Activated CD8-positive, alpha-beta memory T cell treated with anti-CD3 and anti-CD28 coated beads for 36 hours (primary cell): ENCODE measurements around the gene RALGAPA2. TPM values are rescaled to one million over a fixed set of nuclear protein-coding genes. Genes with fewer than 3 reads are reported as not detected.

Experiments used
- CTCF ChIA-PET: fragments of 350-600 bp; sonication (Branson Sonifier 250); formaldehyde crosslinking; loops from one replicate; lab custom pipeline; 2021; ENCODE audit warnings: antibody characterized with exemption; lab: Charles Lee
- POLR2A ChIA-PET: fragments of 350-600 bp; sonication (Branson Sonifier 250); formaldehyde crosslinking; loops from one replicate; lab custom pipeline; 2021; ENCODE audit warnings: antibody characterized with exemption; lab: Charles Lee
- total RNA-seq, 2 experiments: library from RNA; stranded (reverse); gene quantifications; one replicate each; pipeline ENCODE4 v1.2.3, GENCODE V29; 2021

The RALGAPA2 gene
- total RNA-seq, 2 experiments from 2014 or later: 13.8 to 15.1 TPM

DNA sequence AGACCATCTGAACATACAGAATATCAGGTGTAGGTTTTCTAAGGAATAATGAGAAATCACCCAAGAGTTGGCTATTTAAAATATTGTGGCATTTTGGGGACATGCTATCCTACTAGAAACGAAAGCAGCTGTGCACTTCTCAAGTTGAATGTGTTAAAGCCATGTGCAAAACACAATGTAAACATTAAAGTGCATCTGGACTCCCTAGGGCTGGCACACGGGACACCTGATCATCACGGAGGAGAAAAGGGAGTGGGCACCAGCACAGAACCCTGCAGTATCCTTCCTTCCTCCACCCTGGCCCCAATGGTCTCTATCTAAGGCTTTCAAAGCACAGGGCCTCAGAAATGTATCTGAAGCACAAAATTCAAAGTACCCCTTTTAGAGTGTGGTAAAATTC, 250.3 kb downstream of the RALGAPA2 start:
- ChIA-PET CTCF (no interaction called here), POLR2A (no interaction called here)

DNA sequence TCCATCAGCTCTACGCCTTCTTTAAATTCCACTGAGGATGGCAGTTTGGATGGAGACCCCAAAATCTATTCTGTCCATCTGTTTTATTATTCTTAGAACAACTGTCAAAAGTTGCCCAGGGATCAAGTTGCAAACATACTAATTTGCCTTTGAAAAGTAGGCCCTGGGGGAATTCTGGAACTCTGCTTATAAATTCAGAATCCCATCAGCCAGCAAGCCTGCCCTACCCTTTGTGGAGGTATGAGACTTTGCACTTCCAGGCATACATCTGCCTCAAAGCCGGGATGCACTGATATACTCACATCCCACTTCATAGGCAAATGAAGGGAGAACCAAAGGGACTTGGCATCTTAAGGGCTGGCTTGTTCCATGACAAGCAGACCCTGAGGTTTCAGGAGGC, 250.9 kb downstream of the RALGAPA2 start:
- POLR2A ChIA-PET: no interaction called here
- CTCF ChIA-PET: no interaction called here

DNA sequence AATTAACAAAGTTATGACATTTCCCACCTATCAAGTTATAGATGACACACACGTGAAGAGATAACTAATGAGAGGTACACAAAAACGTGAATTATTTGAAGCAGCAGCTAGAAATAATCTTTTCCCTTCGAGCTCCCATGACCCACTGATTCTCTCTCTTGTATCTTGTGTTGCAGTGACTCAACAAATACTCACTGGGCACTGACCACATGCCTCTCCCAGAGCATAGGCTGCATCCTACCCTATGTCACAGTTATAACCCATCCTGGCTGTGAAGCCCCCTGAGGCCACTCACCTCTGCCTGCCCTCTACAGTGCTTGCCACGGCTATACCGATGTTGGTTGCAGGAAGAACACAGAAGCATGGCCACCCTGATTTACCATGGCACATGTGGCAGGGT, 252.7 kb downstream of the RALGAPA2 start:
- CTCF ChIA-PET: no interaction called here

DNA sequence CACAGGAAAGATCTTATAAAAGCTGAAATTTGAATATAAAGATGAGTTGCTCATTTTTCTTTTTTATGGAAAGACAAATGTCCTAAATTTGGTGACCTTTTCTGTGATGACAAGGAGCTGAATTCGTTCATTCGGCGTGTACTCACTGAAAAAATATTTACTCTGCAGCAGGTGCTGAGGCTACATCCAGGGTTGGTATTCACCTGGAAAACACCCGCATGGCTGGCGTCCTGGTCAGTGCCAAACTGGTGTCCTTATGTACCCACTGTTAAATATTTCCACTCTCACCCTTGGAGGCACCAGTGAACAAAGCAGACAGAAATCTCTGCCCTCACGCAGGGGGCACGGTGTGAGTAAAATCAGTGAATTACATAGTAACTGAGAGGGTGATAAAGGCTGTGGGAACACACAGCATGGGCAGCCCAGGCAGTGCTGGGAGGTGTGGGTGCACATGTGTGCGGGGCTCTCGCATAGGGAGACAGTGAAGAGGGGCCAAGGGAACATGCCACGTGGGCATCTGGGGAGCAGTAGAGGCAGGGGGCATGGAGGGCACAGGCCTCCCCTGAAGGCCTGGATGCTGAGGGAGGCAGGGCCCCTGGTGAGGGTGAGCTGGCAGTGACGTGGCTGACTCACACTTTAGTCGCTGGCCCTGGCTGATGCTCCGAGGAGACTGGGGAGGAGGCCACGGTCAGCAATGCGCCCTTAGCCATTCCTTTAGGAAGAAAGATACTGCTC, 254.9 kb downstream of the RALGAPA2 start:
- ChIA-PET POLR2A (no interaction called here), CTCF (no interaction called here)

More for the DNA sequence above, 252.7 kb downstream of the RALGAPA2 start:
- POLR2A ChIA-PET: no interaction called here

DNA sequence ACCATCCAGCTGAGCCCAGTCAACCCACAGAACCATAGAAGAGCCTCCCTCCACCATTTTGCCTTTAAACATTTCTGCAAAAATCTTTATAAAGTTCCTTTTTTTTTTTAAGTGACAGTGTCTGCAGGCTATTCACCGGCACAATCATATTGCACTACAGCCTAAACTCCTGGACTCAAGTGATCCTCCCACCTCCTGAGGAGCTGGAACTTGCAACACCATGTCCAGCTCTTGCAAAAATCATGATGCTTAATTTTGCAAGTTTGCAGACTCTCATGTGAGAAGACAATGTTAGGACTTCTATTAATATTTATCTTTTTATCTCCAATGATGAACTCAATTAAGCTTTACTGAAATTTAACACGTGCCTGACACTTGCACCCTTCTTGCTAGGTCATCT, 255.7 kb downstream of the RALGAPA2 start:
- CTCF ChIA-PET: interaction anchor here (1.3 kb wide), 1 partner anchor 18 kb away, joined by 3 read pairs; no protein-coding TSS in a partner anchor
- POLR2A ChIA-PET: interaction anchor here (0.6 kb wide), 1 partner anchor 56 kb away, joined by 3 read pairs; no protein-coding TSS in a partner anchor

DNA sequence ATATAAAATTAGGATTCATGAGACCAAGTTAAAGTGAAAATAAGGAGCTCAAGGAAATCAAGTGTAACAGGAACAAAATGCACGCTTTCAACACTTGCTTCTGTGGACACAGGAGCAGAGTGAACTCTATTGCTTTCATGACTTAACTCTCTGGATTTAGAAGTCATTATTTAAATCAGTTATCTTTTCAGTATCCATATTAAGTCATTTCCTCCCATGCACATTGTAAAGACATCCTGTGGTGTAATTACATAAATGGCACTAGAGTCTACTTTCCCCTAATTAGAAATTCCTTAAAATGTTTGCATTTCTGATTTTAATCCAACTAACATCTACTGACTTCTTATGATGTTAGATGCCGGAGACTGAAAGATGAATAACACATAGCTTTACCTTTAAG, 256.5 kb downstream of the RALGAPA2 start:
- CTCF ChIA-PET: interaction anchor here (1.3 kb wide), 1 partner anchor 18 kb away, joined by 3 read pairs; no protein-coding TSS in a partner anchor
- POLR2A ChIA-PET: no interaction called here

DNA sequence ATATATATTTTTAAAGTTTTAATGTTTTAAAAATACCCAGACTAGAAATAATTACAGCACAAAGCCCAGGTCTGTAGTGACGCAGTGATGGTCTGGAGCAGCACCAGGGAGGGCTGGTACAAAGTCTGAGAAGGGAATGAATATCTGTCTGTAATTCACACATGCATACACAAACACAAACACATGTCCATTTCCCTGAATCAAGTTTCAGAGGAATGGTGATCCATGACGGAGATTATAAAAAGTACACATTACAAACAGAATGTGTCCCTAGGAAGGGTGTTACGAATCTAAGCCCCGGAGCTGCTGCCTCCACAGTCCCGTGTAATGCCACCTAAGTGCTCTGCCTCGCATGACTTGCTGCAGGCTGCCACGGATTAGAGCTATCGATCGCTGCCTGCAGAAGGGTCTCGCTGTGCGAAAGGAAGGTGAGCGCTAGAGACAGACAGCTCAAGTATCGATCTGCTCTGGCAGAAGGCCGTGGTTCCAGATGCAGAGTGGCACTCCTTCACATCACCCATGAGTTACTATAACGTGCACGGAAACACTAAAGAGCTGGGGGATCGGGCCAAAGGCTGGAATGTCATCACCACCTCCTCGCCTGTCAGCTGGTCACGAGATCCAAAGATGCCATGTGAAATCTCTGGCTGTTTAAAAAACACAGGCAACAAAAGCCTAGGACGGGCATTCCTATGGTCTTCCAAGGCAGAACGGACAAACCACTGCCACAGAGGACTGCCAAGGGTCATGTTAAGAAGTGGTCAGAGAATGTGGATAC, 257.4 kb downstream of the RALGAPA2 start:
- POLR2A ChIA-PET: no interaction called here
- CTCF ChIA-PET: no interaction called here

DNA sequence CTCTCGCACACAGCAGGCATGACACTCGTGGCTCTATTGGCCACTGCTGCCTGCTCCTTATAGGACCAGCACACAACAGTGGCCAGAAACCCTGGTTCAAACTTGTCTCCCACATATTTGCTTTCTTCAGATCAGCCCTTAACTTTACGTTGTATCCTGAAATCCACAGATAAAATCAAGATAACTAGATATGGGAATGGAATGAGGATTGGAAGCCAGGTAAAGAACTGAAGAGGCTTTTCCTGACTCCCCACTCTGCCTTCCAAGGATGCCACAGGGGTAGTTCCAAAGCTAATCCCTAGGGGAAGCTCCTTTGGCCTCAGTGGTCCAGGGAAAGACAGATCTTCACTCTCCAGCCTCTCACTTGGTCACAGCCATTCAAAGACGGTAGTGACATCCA, 258.1 kb downstream of the RALGAPA2 start:
- ChIA-PET POLR2A (no interaction called here), CTCF (no interaction called here)

DNA sequence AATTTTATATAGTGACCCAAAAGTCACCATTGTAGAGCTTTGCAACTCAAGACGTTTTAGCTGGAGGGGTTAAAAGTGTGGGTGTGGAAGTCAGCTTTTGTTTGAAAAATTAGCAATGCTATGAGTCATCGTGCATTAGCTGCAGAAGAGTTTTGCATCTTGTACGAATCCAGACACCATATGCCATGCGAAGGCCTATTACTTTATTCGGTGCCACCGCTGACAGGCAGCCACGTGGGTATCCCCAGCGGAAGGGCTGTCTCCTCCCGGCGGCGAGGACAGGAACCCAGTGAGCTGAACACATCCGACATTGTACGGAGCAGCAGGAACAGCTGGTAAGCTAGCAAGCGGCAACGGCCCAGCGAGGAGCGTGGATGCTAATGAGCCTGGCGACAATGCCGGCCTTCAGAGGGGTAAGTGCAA, 260.2 kb downstream of the RALGAPA2 start:
- ChIA-PET POLR2A (no interaction called here), CTCF (interaction anchor here (1.2 to 1.5 kb wide), 2 partner anchors 21 to 30 kb away, joined by 3 read pairs; no protein-coding TSS in a partner anchor)

DNA sequence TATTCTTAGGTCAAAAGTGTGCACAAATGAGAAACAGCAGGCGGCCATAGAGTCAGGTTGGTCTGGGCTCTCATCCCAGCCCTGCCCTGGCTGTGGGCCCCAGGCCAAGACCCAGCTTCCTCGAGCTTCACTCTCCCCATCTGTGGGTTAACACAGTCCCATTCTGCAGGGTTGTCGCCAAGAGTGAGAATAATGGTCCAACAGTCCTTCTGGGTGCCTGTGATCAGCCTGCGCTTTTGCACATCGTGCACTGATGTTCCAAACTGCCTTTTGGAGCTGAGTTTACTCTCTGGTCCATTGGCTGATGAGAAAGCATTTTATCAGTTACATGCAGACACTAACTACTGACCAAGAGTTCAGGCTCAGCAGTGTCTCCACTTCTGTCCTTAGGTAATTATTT, 261.9 kb downstream of the RALGAPA2 start:
- POLR2A ChIA-PET: no interaction called here
- CTCF ChIA-PET: no interaction called here

DNA sequence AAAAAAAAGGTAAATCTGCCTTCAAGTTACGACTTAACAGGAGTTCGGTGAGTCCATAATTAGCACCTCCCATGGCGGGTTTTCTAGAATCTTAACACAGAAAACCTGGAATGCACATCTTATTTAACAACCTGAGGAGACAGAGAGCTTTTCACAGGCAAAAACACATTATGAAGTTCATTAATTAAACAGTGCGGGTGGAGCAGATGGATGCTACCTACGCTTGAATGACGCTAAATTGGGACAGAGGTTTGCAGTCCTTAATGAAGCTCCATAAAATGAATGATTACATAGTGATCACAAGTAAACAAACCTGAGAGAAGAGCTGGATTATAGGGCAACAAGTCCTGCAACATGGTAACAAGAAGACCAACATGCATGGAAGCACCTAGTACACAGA, 263.6 kb downstream of the RALGAPA2 start:
- ChIA-PET CTCF (interaction anchor here (0.7 to 1.2 kb wide), 2 partner anchors 47 to 73 kb away, joined by 3 to 4 read pairs; no protein-coding TSS in a partner anchor), POLR2A (no interaction called here)

DNA sequence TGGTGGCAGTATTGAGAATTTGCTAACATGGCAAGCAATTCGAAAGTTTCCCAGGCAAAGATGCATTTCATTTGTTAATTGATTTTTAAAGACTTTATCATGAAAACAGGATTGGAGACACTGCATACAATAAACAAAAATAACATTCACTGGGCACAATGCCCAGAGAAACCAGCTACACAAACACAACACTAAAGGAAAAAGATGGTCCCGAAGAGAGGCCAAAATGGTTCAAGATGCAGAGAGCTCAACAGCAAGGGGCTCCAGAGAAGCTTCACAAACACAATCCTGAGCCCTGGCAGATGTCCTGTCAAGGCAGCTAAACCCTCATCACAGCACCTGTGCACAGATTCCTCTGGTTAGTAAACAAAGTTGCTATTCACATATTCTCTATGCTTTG, 265.2 kb downstream of the RALGAPA2 start:
- CTCF ChIA-PET: interaction anchor here (0.7 kb wide), 1 partner anchor 43 kb away, joined by 3 read pairs; no protein-coding TSS in a partner anchor
- POLR2A ChIA-PET: no interaction called here

DNA sequence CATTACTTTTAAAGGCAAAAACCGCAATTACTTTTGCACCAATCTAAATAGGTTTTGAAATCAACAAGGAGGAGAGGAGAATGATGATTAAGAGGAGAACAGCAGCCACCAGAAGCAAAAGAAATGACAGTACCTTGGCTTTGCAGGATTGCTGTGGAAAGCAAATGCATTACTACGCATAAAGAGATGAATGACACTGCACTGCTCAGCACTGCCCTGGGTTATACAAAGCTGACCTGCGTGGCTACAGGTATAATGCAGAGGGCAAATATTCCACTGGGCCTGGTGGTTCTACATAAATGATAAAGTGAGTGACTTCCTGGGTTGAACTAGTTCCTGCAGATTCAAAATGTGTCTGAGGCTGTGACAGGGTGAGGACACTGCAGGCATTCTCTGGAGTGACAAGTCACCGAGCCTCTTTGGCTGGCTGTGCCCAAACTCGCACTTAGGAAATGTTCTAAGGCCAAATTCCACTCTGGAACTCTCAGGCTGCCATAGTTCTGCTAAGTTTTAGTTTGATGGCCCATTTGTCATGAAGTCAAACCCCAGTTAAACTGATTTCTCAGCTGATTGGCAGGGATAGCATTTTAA, 265.9 kb downstream of the RALGAPA2 start:
- POLR2A ChIA-PET: no interaction called here
- CTCF ChIA-PET: no interaction called here

DNA sequence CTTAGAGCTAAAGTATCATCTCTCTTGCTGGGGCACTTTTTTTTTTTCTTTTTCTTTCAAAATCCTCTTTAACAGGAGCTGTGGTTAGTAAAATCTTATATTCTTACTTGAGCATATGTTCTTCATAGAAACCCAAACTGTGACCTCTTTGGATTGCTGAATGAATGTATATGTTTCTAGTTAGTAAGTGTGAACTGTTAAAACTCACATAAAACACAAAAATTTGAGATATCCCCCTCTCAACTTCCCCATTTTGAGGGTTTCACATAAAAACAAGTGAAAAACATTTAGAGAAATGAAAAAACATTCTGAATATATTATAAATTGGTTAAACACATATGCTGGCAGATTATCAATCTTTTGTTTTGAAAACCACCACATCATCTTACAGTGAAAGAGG, 266.4 kb downstream of the RALGAPA2 start:
- ChIA-PET CTCF (interaction anchor here (0.9 kb wide), 1 partner anchor 20 kb away, joined by 3 read pairs; no protein-coding TSS in a partner anchor), POLR2A (no interaction called here)

DNA sequence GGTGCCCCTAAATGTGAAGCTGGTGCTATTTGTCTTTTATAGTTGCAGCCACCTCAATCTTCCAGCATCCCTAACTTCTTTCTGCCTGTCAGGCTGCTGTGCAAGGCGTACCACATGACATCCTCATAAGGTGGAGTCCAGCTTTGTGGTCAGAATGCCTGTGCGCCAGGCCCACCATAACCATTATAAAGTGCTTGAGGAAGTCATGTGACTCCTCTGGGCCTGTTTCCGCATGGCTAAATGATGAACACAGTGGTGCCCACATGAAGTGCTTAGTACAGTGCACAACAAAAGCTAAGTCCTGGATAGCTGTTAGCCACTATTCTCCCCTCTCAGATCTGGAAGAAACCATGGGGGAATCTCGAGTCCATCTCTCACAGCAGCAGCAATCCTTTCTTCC, 268.9 kb downstream of the RALGAPA2 start:
- ChIA-PET POLR2A (no interaction called here), CTCF (no interaction called here)

DNA sequence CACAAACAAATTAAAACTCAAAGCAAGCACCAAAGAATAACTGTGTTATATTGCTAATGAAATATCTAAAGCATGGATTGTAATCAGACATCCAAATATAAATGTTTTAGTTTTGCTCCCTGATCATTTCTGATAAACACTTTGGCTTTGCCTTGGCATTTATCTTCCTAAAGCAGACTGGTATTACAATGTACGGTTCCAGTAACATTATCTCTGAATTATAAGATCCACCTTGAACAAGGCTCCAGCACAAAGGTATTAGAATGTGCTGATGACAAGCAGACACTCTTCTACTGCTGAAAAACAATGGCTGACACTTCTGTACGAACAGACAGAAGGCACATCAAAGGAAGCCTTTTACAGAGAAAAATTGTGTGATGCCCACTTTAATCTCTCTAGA, 270.0 kb downstream of the RALGAPA2 start:
- ChIA-PET POLR2A (no interaction called here), CTCF (no interaction called here)

DNA sequence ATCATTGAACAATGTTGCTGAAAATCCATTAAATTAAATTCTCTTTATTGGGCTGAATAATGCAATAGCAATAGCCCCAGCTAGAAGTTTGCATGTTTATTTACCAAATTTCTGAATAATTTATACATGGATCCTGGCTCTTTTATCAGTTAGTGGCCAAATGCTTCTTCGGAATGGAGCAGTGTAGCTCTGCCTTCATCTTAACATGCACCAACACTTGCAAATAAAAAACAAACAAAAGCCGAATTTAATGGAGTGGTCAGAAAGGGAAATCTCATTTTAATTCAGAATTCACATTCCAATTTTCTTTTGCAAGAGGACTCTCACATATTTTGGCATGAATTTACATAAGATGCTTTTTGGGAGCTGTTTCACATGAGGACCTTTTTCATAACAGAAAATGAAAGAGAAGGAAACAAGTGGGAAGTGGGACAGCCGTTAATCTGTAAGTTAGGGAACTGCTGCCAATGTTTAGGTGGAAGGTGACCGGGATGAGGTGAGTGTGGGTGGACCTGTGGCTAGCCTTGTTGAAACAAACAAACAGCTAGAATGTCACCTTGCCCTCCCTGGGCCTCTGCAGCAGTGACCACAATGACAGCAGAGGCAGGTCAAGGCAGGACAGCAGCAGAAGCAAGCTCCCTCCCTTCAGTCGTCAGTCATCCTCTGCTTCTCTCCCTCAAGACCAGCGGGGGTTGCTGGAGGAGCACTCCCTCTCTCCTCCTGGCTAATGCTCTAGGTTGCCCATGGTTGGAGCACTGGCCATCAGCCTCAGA, 271.4 kb downstream of the RALGAPA2 start:
- ChIA-PET POLR2A (no interaction called here), CTCF (interaction anchor here (1.0 kb wide), 1 partner anchor 18 kb away, joined by 3 read pairs; no protein-coding TSS in a partner anchor)

DNA sequence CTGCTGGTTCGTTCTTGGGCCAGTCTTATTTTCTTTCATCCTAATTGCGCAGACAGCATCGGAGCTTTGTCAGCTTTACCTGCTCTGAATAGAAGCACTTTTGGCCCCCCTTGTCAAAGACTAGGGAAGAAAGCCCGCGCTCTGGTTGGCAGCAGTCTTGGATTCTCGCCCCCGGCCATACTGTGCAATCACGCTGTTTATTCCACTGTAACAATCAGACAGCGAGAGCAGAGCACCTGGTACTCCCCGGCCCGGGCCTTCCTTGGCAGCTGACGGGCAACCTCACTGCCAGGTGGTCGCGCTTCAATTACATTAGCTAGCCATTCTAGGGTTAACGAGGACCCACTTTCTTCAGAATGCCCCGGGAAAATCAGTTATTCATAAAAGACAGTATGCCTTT, 272.0 kb downstream of the RALGAPA2 start:
- CTCF ChIA-PET: no interaction called here
- POLR2A ChIA-PET: no interaction called here

DNA sequence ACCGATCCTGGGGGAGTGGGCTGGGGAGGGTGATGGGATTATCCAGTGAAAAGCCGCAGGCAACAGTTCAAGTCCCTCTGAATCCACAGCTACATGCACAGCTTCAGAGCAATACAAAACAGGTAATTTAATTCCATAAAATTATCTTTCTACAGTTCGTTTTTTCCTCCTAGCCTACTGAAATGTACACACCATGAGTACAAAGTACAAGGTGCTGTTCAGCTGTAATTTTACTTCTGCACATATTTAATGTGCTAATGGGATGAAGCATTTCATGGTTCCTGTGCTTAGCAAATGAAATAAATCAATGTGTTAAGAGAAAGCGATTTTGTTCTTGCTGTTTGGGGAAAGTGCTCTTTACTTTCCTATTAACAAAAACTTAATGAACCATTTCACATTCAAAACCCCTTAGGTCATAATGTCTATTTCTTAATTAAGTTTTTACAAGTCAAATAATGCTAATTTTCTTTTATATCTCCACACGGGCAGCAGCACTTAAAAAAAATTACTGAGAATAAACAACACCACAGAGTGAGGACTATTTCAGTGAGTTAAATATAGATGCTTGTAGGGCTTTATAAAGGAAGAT, 272.7 kb downstream of the RALGAPA2 start:
- CTCF ChIA-PET: no interaction called here
- POLR2A ChIA-PET: no interaction called here
